Midbrain (tissue), 1 donor: ENCODE data around the gene PCDH9.
"Not testable (repeated sequence)": the region's sequence is repeated elsewhere in the genome, so short reads cannot be mapped to it uniquely, and the experiment has no call there.

Experiments
- DNase-seq: peaks from one replicate; lab custom pipeline; 2025; lab: John Stamatoyannopoulos, UW

The PCDH9 gene

GRCh38 chr13:66896933-66897332 lies 333.2 kb downstream of the PCDH9 start:
- DNase-seq = no peak

DNA sequence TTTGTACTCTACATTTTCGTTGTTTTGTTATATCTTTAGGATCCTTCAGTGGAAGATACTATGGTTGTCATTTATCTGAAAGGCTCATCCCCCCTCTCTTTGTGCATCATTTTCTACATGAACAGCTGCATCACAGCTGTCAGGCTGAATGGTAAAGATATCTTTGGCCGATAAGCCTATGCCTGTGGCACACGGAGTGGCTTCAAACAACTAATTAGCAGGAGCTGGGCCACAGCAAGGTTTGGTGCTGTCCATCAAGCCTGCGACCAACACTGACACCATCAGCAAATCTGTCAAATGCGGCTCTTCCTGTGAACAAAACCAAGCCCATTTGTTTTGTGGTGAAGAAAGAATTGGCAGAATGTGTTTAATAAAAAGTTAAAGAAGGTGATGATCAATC lies 334.4 kb downstream of the PCDH9 start:
- DNase-seq = no peak

DNA sequence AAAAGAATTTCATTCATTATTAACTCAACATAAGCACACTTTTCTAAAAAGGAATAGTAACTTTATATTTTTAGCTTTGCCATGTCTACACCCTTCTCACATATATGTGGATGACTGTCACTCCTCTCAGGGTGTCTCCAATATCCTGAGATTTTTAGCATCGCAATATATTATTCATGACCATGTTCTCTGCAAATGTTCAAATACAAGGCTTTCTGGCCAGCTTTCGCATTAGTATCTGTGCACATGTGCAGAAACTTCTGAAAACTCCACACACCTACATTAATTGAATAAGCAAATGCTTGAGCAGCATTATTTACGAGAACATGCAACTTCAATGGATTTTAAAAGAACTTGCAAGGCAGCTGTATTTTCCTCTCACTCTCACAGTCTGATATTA lies 334.8 kb downstream of the PCDH9 start:
- no peak for DNase-seq

DNA sequence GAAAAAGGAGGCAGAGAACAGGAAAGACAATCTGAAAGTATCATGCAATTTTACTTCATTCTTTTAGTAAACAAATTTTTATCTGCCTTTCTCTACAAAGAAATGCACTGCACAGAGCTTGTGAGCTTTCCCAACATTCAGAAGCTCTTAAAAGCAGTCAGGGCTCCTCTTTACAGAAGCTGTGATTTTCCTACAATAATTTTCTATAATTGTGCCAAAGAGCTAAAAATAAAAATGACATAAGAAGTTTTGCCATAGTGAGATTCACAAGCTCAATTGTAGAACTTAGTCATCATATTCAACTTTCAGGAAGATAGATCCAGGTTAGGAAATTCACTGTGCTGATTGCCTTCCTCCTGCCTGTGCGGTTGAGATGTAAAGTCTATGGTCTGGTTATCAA lies 341.4 kb downstream of the PCDH9 start:
- DNase-seq = no peak

DNA sequence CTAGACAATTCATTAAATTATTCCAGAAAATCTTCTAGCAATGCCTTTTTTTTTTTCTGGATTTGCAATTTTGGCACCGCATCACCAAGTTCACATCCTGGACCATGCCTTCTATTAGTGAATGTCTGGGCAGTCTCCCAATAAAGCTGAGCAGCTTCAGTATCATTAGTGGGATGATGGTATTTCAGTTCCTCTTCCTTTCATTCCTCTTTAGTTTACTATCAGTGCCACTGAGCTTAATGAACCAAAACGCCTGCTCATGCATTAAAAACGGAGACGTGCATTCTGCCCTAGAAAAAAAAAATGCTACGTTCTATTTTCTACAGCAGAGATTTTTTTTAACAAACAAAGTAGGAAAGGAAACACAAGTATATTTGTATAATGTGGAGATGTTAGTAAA lies 343.0 kb downstream of the PCDH9 start:
- peak; percentile 43 for DNase-seq

- peak; percentile 85 for DNase-seq
These were observed 343.9 kb downstream of the PCDH9 start for GRCh38 chr13:66886264-66886663.

GRCh38 chr13:66881170-66881569 lies 349.0 kb downstream of the PCDH9 start:
- not testable (repeated sequence) for DNase-seq

- no peak for DNase-seq
These were observed 350.1 kb downstream of the PCDH9 start for GRCh38 chr13:66879988-66880387.

DNA sequence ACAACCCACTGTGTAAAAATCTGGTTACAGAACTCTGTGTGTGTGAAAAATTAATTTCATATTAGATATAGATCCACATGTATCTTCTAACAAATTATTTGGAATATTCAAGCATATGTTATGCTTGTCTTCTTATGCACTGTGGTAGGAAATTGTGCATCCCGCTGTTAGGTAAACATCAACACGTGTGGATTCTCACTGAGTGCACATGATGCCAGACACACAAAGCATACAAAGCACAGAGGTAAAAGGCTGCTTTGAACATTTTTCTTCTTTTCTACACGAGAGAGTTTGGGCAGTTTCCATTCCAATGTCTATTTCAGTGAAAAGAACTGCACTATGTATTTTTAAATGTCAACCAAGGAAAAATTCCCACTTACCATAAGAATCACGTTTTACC lies 354.9 kb downstream of the PCDH9 start:
- DNase-seq = no peak

- no peak for DNase-seq
These were observed 365.5 kb downstream of the PCDH9 start for GRCh38 chr13:66864627-66865026.

DNA sequence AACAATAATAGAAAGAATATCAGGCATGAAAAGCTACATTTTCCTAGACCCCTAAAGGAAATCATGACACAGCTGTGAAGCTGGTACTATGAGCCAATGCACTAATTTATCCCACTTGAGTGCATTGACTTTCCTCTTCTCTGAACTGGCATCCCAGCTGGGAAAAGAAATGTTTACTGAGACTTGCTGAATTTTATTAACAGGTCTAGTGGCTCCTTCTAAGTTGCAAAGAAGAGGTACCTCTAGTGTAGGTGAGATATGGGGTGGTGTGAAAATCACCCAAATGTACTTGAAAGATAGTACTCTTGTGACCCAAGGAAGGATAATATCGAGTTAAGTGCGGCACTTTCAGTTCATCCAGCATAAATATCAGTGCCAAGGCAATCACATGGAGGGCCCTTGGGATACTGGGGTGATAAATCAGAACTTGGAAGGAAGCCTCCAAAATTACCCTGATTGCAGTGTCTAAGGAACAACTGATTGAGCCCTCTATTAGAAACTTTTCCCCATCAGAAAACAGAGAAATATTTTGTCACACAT lies 369.2 kb downstream of the PCDH9 start:
- no peak for DNase-seq

GRCh38 chr13:66859934-66860877 lies 369.9 kb downstream of the PCDH9 start:
- DNase-seq = no peak

DNA sequence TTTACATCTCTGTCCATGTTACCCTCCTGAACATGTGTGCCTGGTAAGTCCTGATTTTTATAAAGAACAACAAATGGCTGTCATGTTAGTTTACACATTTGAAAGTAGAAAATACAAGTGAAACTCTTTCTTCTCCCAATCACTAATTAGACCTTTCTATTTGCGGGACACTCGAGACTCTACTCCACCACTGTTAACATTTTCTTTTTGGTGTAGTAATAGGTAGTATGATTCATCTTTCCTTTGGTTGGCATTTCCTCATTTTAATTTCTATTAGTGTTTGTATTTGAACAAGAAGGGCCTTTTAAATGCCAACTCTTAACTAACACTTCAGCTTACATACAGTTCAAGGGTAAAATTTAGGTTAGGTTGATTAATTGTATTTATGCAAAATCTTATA lies 371.1 kb downstream of the PCDH9 start:
- no peak for DNase-seq

DNA sequence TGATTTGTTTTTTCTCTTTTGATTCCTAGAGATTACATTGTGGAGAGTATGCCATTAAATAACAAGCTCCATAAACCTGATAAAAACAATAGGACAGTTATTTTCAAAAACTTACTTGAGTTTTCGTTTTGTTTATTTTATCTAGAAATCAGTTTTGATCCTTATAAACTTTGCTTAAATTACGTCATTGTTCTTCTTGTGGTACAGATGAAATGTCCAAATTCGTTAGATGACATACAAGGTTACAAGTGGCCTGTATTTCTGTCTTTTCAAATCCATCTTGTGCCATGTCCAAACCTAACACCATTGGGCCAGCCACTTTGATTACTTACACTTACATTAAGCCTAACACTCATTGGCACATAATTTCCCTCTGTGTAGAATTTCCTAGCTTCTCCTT lies 372.0 kb downstream of the PCDH9 start:
- DNase-seq = no peak

DNA sequence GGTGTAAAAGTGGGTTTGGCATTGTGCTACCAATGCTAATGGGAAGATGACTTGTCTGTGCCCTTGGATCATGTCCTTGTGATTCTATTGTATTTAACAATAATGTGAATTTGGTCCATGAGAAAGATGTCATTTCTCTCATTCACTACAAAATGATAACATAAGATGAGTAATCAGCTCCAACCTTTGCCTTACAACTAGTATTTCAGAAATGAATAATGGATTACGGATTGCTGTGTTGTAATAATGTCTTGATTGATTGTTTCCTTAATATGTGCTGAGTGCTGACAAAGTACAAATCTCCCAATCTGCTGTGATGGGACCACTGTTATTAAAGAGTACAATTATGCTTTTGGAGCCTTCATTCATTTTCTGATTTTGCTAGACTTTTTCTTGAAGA lies 375.0 kb downstream of the PCDH9 start:
- no peak for DNase-seq

GRCh38 chr13:66853564-66853963 lies 376.6 kb downstream of the PCDH9 start:
- DNase-seq = no peak

- DNase-seq = no peak
These were observed 380.4 kb downstream of the PCDH9 start for GRCh38 chr13:66849706-66850105.

- no peak for DNase-seq
These were observed 382.6 kb downstream of the PCDH9 start for GRCh38 chr13:66847541-66847940.

- no peak for DNase-seq
These were observed 384.7 kb downstream of the PCDH9 start for GRCh38 chr13:66845393-66845792.

DNA sequence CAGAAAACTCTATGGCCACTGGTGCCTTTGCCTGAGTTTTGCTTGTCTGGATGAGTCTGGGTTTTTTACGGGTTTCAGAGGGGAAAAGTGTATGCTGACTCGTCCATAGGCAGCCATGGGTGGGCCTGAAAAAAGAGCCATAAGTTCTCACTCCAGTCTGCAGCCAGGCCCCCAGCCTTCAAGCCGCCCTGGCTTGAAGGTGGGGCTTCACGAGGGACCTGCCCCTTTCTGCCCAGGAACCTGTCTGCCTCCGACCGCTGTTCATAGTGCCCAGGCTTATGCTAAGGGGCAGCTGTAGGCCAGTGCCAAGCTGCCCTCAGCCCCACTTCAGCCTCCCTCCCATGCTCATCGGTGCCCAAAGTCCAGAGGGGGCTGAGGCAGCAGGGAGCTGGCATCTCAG lies 385.2 kb downstream of the PCDH9 start:
- no peak for DNase-seq

DNA sequence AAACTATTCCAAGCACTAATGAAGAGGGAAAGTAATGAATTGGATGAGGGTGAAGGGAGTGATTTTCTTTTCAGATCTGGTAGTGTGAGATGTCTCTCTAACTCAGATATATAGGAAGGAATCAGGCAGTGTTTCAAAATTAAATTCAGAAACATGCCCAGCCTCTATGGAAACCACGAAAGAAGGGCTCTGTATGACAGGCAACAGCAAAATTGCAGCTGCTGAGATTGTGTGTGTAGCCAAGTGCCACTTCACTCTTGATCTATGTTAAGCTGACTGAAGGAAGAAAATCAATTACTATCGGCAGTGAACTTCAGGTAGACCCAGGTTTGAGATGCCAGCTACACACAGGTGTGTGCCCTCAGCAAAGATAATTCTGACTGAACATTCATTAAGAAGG lies 387.4 kb downstream of the PCDH9 start:
- DNase-seq = no peak

DNA sequence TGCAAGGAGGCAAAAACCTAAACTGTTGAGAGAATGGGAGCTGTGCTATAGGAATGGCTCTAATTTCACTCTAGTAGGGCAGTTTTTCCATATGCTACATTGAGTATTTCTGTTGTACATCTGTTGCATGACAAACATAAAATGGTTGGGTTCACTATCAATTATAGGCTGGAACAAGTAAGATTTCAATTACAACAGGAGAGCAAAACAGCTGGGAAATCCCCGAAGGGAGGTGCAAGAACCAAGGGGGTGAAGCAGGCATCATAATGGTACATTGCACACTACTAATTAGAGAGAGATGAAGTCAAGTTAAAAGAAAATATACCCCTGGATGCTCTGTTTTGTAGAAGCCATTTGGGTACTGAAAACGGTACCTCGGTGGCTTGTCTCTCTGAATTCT lies 389.5 kb downstream of the PCDH9 start:
- DNase-seq = no peak

DNA sequence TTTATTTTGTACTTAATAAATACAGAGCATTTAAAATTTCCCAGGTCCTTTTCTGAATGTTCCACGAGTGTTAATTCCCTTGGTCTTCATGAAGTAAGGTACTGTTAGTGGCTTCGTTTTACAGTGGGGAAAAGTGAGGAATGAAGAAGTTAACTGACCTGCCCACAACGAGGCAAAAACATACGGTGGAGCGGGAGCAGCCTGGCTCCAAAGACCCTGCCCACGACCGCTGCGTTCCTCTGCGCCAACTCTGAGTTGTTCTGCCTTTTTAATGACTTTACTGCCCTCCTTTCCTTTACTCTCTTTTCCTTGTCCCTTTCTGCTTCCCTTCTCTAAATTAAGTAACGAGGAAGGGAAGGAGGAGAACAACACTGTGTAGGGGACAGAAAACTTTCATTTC lies 392.9 kb downstream of the PCDH9 start:
- DNase-seq = no peak
